Lung (tissue), 12 donors: ENCODE data around the gene FAM76B. TPM values are rescaled to one million over a fixed set of nuclear protein-coding genes. Genes with fewer than 3 reads are reported as not detected.
A peak's percentile ranks its signal among the peaks of the same experiment; 100 is the strongest.

Source experiments
- ATAC-seq: fragments of 200-7000 bp; cut with Tn5 transposase; one replicate; pipeline ENCODE4 v1.9.1; 2020; ENCODE audit warnings: moderate number of reproducible peaks; ENCODE audit not compliant: insufficient read depth, low FRiP score
- DNase-seq, 3 donors: peaks; one replicate each; pipeline ENCODE4 v3.0.0-alpha.2; 2013 to 2017
- H3K27ac ChIP-seq, 2 donors: one replicate each; pipeline ENCODE4 v1.5.1; 2013; ENCODE audit warnings: mild to moderate bottlenecking in 2 of 2, moderate library complexity in 2 of 2, control low read depth in 1 of 2, inconsistent platforms in 1 of 2, low read depth in 1 of 2, low read length in 1 of 2
- H3K27me3 ChIP-seq, 3 donors: one replicate each; pipeline ENCODE4 v1.5.1; 2013; ENCODE audit warnings: low read length in 2 of 3; ENCODE audit not compliant: control insufficient read depth in 3 of 3, insufficient read depth in 3 of 3
- H3K36me3 ChIP-seq, 4 donors: one replicate each; pipeline ENCODE4 v1.5.1; 2013; ENCODE audit warnings: low read length in 4 of 4, mild to moderate bottlenecking in 1 of 4, moderate library complexity in 1 of 4; ENCODE audit not compliant: control insufficient read depth in 4 of 4, insufficient read depth in 4 of 4
- H3K4me1 ChIP-seq, 5 donors: one replicate each; pipeline ENCODE4 v1.5.1; 2013; ENCODE audit warnings: low read length in 5 of 5, mild to moderate bottlenecking in 2 of 5, moderate library complexity in 1 of 5; ENCODE audit not compliant: control insufficient read depth in 5 of 5, insufficient read depth in 5 of 5
- H3K4me3 ChIP-seq: one replicate; pipeline ENCODE4 v1.5.1; 2013; ENCODE audit warnings: mild to moderate bottlenecking, control low read depth, moderate library complexity
- H3K9ac ChIP-seq, 2 donors: one replicate each; pipeline ENCODE4 v1.5.1; 2013; ENCODE audit warnings: low read length in 2 of 2, control low read depth in 1 of 2; ENCODE audit not compliant: insufficient read depth in 1 of 2
- H3K9me3 ChIP-seq, 4 donors: one replicate each; pipeline ENCODE4 v1.5.1; 2013; ENCODE audit warnings: low read length in 3 of 4, mild to moderate bottlenecking in 1 of 4, moderate library complexity in 1 of 4; ENCODE audit not compliant: control insufficient read depth in 4 of 4, insufficient read depth in 3 of 4
- WGBS, 2 donors: extraction: QIAGEN DNeasy Blood & Tissue Kit; methylation state at CpG; one replicate each; pipeline ENCODE4 v1.1.7; 2013; 5-methylcytosine and 5-hydroxymethylcytosine counted together
- polyA plus RNA-seq, 2 donors: library from polyadenylated mRNA; stranded (reverse); fragments of 200-250 nt; gene quantifications; one replicate each; pipeline ENCODE4 v1.2.1, GENCODE V29; 2013
- total RNA-seq, 2 donors: library from RNA; depleted of rRNA in 1 of 2; stranded (reverse); fragments of >200 nt in 1 of 2; gene quantifications; one replicate each; pipeline ENCODE4 v1.2.1, GENCODE V29; 2014 to 2021
- TF ChIP-seq, protein P1 (sequence below): IDR thresholded peaks from 2 replicates; pipeline ENCODE4 v1.5.1; 2012; ENCODE audit warnings: mild to moderate bottlenecking; ENCODE audit errors: control extremely low read depth, extremely low read depth
- donor health status: control.
- donor health status: control.
- donor health status: Bipolar disorder and iron deficiency.
- donor health status: healthy.
- donor health status: DM: yes; HTN: yes; CAD: no.

Gene FAM76B
- total and polyA plus RNA-seq, 4 donors, result 10.2 to 54.0 (median 17.0) TPM

DNA sequence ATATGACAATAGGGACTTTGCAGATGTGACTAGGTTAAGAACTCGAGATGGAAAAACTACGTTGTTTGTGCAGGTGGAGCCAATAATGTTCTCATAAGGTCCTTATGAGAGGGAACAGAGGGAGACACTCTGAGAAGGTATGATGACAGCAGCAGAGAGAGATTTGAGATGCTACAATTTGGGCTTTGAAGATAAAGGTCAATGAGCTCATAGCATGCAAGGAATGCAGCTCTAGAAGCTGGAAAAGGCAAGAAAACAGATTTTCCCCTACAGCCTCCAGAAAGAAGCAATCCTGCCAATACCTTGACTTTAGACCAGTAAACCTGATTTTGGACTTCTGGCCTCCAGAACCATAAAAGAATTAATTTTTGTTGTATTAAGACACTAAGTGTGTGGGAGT, 21.1 kb downstream of the FAM76B start:
- WGBS, 2 donors, result 78 to 82% methylated on average over 2 of the region's 2 CpGs
- no peaks in the 10 kb centered on the region for H3K4me1 ChIP-seq
- H3K27ac ChIP-seq, result no peak overlapping the region
- no peak overlapping the region for H3K9ac ChIP-seq
- TF ChIP-seq, protein P1, sequence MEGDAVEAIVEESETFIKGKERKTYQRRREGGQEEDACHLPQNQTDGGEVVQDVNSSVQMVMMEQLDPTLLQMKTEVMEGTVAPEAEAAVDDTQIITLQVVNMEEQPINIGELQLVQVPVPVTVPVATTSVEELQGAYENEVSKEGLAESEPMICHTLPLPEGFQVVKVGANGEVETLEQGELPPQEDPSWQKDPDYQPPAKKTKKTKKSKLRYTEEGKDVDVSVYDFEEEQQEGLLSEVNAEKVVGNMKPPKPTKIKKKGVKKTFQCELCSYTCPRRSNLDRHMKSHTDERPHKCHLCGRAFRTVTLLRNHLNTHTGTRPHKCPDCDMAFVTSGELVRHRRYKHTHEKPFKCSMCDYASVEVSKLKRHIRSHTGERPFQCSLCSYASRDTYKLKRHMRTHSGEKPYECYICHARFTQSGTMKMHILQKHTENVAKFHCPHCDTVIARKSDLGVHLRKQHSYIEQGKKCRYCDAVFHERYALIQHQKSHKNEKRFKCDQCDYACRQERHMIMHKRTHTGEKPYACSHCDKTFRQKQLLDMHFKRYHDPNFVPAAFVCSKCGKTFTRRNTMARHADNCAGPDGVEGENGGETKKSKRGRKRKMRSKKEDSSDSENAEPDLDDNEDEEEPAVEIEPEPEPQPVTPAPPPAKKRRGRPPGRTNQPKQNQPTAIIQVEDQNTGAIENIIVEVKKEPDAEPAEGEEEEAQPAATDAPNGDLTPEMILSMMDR, result no peak
- H3K9me3 ChIP-seq, result no peaks in the 10 kb centered on the region
- DNase-seq (no peak), ATAC-seq (no peak)
- no peak overlapping the region for H3K4me3 ChIP-seq
- H3K27me3 ChIP-seq, result no peaks in the 10 kb centered on the region
- peaks cover 0 to 7% (median 4%) of the 10 kb centered on the region in 4 donors for H3K36me3 ChIP-seq

DNA sequence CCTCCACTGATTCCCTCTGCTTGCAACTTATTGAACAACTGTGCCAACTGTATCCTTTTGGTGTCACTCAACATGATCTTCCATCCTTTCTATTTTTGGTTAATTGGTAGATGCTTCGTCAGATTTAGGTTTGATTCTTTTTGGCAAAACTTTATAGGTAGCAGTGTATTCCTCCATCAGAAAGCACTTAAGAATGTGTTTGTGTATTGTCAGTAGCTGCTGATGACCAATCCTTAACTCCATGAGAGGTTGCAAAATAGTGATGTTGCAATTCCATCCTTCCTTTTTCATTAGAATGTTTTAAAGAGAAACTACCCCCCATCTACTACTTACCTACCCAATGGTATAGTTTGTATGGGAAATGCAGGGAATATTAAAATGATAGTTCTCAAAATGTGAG, 22.1 kb downstream of the FAM76B start:
- DNase-seq (peak in 2 of 3 donors; percentile 52 to 78), ATAC-seq (no peak)
- H3K36me3 ChIP-seq, result peaks cover 0 to 7% (median 2%) of the 10 kb centered on the region in 4 donors
- no peak overlapping the region for H3K9ac ChIP-seq
- TF ChIP-seq, protein P1, result no peak
- no peaks in the 10 kb centered on the region for H3K9me3 ChIP-seq
- no peak overlapping the region for H3K4me3 ChIP-seq
- H3K27ac ChIP-seq, result no peak overlapping the region
- no peaks in the 10 kb centered on the region for H3K4me1 ChIP-seq
- H3K27me3 ChIP-seq, result no peaks in the 10 kb centered on the region
- 46 to 56% methylated on average over 1 of the region's 1 CpG for WGBS, 2 donors

DNA sequence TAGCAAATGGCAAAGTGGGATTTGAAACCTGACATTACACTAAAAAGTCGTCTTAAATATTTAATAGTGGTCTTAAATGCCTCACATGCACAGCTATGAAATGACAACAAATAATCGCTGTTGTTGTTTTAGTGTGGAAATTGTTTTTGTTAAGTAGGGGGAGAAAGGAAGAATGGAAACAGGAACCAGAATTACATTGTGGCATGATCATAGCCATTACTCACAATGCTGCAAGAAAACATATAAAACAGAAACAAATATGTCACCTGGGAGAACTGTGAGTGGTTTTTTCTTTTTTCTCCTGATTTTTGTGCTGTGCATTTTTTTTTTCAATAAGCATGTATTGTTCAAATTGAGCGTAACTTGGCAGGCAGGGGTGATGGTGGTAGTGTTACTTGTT, 22.9 kb downstream of the FAM76B start:
- H3K4me1 ChIP-seq, result no peaks in the 10 kb centered on the region
- peaks cover 0 to 7% (median 2%) of the 10 kb centered on the region in 4 donors for H3K36me3 ChIP-seq
- H3K9me3 ChIP-seq, result no peaks in the 10 kb centered on the region
- DNase-seq, result no peak
- TF ChIP-seq, protein P1, result no peak
- no peak overlapping the region for H3K9ac ChIP-seq
- no peak for ATAC-seq
- H3K4me3 ChIP-seq, result no peak overlapping the region
- H3K27me3 ChIP-seq, result no peaks in the 10 kb centered on the region
- 78 to 83% methylated on average over 3 of the region's 3 CpGs for WGBS, 2 donors
- no peak overlapping the region for H3K27ac ChIP-seq

DNA sequence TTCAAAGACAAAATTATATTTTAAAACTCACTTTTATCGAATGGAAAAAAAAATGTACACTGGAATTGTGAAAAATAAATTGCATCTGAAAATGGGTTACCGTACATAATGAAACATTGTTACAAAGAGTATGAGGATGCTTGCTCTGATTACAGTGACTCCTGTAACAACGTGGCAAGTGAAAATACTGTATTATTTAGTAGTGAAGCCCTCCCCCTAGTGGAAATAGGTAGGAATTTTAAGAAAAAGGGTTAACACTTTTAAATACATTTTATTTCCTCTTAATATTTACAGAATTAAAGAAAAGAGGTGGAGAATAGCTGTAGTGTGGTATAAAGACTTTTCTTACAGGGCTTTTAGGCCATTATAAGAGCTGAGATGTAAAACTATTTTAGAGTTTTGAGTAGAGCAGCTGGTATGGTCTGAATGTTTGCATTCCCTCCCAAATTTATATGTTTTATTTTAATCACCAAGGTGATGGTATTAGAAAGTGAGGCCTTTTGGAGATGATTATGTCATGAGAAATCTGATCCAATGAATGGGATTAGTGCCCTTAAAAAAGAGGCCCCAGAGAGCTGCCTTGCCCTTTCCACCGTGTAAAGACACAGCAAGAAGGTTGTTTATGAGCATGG, 25.2 kb downstream of the FAM76B start:
- Histone ChIP-seq H3K9me3 (no peaks in the 10 kb centered on the region), H3K27me3 (peaks cover 0 to 2% (median 0%) of the 10 kb centered on the region in 3 donors), H3K27ac (no peak overlapping the region), H3K36me3 (peaks cover 0 to 7% (median 2%) of the 10 kb centered on the region in 4 donors), H3K4me1 (no peaks in the 10 kb centered on the region), H3K9ac (no peak overlapping the region), H3K4me3 (no peak overlapping the region)
- TF ChIP-seq, protein P1, result peak; percentile 61
- 17 to 25% methylated on average over 4 of the region's 4 CpGs for WGBS, 2 donors
- DNase-seq (peak in 2 of 3 donors; percentile 80 to 81), ATAC-seq (no peak)
